ENCODE data around the gene SEMA5B.

- no peak for TF ChIP-seq POLR2AphosphoS5 (IDR thresholded peaks at IDR 0.05)
- no peak for TF ChIP-seq CTCF (IDR thresholded peaks at IDR 0.05)
- TF ChIP-seq POLR2A (IDR thresholded peaks at IDR 0.05), result no peak
- TF ChIP-seq EP300 (IDR thresholded peaks at IDR 0.05), result no peak
These were observed 136.8 kb downstream of the SEMA5B start for GRCh38 chr3:122890720-122891220.
